Chondrocyte (in vitro differentiated cells): Measurements from ENCODE around the gene PARP1. TPM values are rescaled to one million over a fixed set of nuclear protein-coding genes. Genes with fewer than 3 reads are reported as not detected.
"Not testable (repeated sequence)": the region's sequence is repeated elsewhere in the genome, so short reads cannot be mapped to it uniquely, and the experiment has no call there.

Source experiments
- DNase-seq: peaks from one replicate; pipeline ENCODE4 v3.0.0; 2021; ENCODE audit warnings: mixed read lengths, low spot score
- H3K27ac Mint-ChIP-seq: one replicate; pipeline ENCODE4 v1.8.0; 2021; ENCODE audit warnings: mild to moderate bottlenecking, moderate library complexity, mixed read lengths; ENCODE audit not compliant: unreplicated experiment
- H3K27me3 Mint-ChIP-seq: 2 replicates; pipeline ENCODE4 v1.8.0; 2021; ENCODE audit warnings: low read depth, mixed read lengths
- H3K36me3 Mint-ChIP-seq: 2 replicates; pipeline ENCODE4 v1.8.0; 2021; ENCODE audit warnings: low read depth, mixed read lengths
- H3K4me1 Mint-ChIP-seq: 2 replicates; pipeline ENCODE4 v1.8.0; 2021; ENCODE audit warnings: low read depth, mild to moderate bottlenecking, mixed read lengths
- H3K4me3 Mint-ChIP-seq: one replicate; pipeline ENCODE4 v1.8.0; 2021; ENCODE audit warnings: mild to moderate bottlenecking, moderate library complexity, mixed read lengths; ENCODE audit not compliant: unreplicated experiment
- H3K9me3 Mint-ChIP-seq: 2 replicates; pipeline ENCODE4 v1.8.0; 2021; ENCODE audit warnings: low read depth, mixed read lengths
- CTCF ChIP-seq: fragments of 200-600 bp; sonication (generic); IDR thresholded peaks from 2 replicates; pipeline ENCODE4 v1.5.0; 2021; ENCODE audit warnings: antibody characterized with exemption, mild to moderate bottlenecking, moderate library complexity
- total RNA-seq: library from RNA; stranded (reverse); gene quantifications from 3 replicates; pipeline ENCODE4 v1.2.1, GENCODE V29; 2021

Gene PARP1
- total RNA-seq, 1 donor from 2014 or later, result 48.6 TPM

- DNase-seq, result no peak
- peaks cover 6% of the 10 kb centered on the region for H3K4me1 Mint-ChIP-seq
Measured at GRCh38 chr1:226429858-226430715, 22.2 kb upstream of the PARP1 start.

GRCh38 chr1:226428791-226429461 is 21.0 kb upstream of the PARP1 start:
- Mint-ChIP-seq H3K27me3 (peaks cover 2% of the 10 kb centered on the region), H3K27ac (no peak overlapping the region), H3K4me3 (no peak overlapping the region), H3K36me3 (no peaks in the 10 kb centered on the region), H3K4me1 (peaks cover 6% of the 10 kb centered on the region), H3K9me3 (no peaks in the 10 kb centered on the region)
- DNase-seq, result no peak
- TF ChIP-seq CTCF, result no peak

More at GRCh38 chr1:226429858-226430715, 22.2 kb upstream of the PARP1 start:
- H3K9me3 Mint-ChIP-seq, result no peaks in the 10 kb centered on the region
- no peak overlapping the region for H3K27ac Mint-ChIP-seq
- H3K36me3 Mint-ChIP-seq, result no peaks in the 10 kb centered on the region
- no peak for TF ChIP-seq CTCF
- H3K27me3 Mint-ChIP-seq, result peaks cover 2% of the 10 kb centered on the region
- H3K4me3 Mint-ChIP-seq, result no peak overlapping the region

GRCh38 chr1:226428348-226428747 is 20.5 kb upstream of the PARP1 start:
- Mint-ChIP-seq H3K9me3 (no peaks in the 10 kb centered on the region), H3K27me3 (peaks cover 2% of the 10 kb centered on the region), H3K36me3 (no peaks in the 10 kb centered on the region), H3K27ac (no peak overlapping the region), H3K4me1 (peaks cover 6% of the 10 kb centered on the region), H3K4me3 (no peak overlapping the region)
- no peak for TF ChIP-seq CTCF
- DNase-seq, result no peak

GRCh38 chr1:226427131-226427530 is 19.2 kb upstream of the PARP1 start:
- no peak overlapping the region for H3K4me3 Mint-ChIP-seq
- H3K9me3 Mint-ChIP-seq, result no peaks in the 10 kb centered on the region
- peaks cover 6% of the 10 kb centered on the region for H3K4me1 Mint-ChIP-seq

GRCh38 chr1:226426395-226426794 is 18.5 kb upstream of the PARP1 start:
- H3K27me3 Mint-ChIP-seq, H3K4me1 Mint-ChIP-seq, H3K9me3 Mint-ChIP-seq, H3K36me3 Mint-ChIP-seq, DNase-seq, H3K4me3 Mint-ChIP-seq, H3K27ac Mint-ChIP-seq: not testable (repeated sequence)

More at GRCh38 chr1:226427131-226427530, 19.2 kb upstream of the PARP1 start:
- TF ChIP-seq CTCF, result no peak
- Mint-ChIP-seq H3K27ac (no peak overlapping the region), H3K27me3 (peaks cover 2% of the 10 kb centered on the region), H3K36me3 (no peaks in the 10 kb centered on the region)
- DNase-seq, result no peak
